AG10803 (cell line): ENCODE measurements around the gene JAM3.

Source experiments
- DNase-seq: peaks from one replicate; pipeline ENCODE4 v3.0.0; 2010; ENCODE audit warnings: low read depth
- H3K4me3 ChIP-seq: 2 replicates; pipeline ENCODE4 v1.5.1; 2011; ENCODE audit warnings: mild to moderate bottlenecking, low read length, control low read depth
- TF ChIP-seq, protein P1 (sequence below): conservative IDR thresholded peaks from 2 replicates; pipeline ENCODE4 v1.5.1; 2011; ENCODE audit warnings: mild to moderate bottlenecking, low read length, control low read depth, inconsistent platforms

Gene JAM3

DNA sequence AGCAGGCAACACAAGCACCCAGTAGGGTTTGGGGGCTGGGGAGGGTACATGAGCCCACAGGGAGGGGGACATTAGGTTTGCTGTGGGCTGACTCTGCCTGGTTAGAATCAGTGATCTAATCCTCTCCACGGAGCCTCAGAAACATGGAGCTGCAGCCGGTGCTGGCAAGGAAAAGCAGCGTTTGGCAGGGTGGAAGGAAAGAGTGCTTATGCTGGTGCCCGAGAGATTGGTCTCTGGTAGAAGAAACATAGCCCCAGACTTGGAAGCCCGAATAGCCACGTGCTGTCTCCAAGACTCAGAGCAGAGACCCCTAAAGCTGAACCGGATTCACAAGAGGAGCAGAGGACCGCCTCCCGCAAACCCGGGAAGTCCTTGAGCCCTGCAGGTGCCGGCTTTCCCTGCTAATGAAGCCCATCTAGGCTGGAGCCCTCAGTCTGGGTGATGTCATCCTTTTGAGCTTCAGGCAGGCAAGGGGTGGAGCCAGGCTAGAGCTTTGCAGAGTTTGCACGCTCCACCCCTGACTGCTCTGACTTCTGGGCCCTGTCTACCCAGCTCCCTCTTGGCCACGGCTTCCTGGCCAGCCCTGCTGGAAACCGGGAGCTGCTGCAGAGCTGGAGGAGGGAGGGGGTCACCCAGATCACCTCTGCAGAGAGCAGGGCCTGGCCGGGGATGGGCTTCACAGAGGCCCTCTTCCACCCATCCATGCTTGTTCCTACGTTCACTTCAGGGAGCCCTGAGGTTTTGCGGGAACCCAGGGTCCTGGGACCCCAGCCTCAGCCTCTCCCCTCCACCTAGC lies 35.0 kb upstream of the JAM3 start:
- peak; percentile 84 for DNase-seq
- TF ChIP-seq, protein P1, sequence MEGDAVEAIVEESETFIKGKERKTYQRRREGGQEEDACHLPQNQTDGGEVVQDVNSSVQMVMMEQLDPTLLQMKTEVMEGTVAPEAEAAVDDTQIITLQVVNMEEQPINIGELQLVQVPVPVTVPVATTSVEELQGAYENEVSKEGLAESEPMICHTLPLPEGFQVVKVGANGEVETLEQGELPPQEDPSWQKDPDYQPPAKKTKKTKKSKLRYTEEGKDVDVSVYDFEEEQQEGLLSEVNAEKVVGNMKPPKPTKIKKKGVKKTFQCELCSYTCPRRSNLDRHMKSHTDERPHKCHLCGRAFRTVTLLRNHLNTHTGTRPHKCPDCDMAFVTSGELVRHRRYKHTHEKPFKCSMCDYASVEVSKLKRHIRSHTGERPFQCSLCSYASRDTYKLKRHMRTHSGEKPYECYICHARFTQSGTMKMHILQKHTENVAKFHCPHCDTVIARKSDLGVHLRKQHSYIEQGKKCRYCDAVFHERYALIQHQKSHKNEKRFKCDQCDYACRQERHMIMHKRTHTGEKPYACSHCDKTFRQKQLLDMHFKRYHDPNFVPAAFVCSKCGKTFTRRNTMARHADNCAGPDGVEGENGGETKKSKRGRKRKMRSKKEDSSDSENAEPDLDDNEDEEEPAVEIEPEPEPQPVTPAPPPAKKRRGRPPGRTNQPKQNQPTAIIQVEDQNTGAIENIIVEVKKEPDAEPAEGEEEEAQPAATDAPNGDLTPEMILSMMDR: no peak
- H3K4me3 ChIP-seq: peak overlapping the region; percentile 42

DNA sequence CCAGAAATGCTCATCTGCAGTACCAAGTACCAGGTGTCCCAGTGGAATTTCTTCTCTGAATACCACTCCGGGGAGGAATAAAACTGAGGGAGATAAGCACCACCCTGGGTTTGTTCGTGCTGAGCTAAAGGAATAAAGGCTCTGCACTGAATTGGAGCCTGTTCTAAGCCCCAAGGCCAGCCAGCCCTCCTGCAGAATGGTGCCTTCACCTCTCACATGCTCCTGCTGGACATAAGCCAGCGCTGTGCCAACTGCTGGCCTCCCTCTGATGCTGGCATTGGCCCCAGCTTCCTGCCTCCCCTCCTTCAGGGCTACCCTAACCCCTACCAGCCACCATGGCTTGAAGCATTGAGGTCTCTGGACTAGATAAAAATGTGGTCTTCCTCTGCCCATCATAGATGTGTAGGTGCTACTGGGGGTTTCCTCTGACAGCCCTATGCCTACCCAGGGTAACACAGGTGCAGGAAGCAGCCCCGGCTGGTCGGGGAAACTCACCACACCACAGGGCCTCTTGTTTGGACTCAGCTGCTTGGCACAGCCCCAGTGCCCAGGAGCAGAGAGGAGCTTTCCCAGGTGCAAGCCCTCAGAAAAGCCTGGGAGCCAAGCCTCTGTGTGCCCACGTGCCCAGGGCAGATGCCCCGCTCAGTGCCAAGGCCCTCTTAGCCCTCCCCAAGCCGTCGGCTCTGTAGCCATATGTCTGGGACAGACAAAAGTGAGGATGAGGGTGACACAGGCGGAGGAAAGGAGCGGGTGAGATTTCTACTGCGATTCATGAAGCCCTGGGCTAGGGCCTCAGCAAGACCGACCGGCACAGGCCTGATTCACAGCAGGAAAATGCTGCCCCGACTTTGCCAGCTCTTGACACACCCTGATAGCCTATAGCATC lies 34.1 kb upstream of the JAM3 start:
- TF ChIP-seq, protein P1: no peak

DNA sequence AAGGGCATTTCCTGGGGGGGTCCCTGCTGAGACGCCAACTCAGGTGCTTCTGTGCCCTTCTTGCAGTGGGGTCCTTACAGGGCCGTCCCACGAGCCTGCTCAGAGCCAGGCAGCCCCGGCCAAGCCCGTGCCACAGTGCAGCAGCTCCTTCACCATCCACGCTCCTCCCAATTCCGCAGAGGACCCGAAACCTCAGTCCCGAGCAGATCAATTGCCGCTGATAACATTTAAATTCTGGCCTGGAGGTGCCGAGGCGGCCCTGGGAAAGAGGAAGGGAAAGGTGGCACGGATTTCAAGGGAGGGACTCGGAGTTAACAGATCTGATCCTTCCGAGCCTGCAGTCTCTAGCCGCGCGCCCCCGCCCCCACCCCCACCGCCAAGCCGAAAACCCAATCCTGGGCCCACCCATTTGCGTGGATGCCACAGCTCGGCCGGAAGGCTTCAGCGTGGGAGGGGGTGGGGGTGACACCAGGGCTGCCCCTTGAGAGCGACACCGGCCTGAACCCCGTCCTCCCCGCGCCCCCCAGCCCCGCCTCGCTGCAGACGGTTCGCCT lies 32.3 kb upstream of the JAM3 start:
- DNase-seq: no peak
- TF ChIP-seq, protein P1: no peak
- peak overlapping the region; percentile 73 for H3K4me3 ChIP-seq

More for the DNA sequence above, 34.1 kb upstream of the JAM3 start:
- no peak for DNase-seq
- no peak overlapping the region for H3K4me3 ChIP-seq

DNA sequence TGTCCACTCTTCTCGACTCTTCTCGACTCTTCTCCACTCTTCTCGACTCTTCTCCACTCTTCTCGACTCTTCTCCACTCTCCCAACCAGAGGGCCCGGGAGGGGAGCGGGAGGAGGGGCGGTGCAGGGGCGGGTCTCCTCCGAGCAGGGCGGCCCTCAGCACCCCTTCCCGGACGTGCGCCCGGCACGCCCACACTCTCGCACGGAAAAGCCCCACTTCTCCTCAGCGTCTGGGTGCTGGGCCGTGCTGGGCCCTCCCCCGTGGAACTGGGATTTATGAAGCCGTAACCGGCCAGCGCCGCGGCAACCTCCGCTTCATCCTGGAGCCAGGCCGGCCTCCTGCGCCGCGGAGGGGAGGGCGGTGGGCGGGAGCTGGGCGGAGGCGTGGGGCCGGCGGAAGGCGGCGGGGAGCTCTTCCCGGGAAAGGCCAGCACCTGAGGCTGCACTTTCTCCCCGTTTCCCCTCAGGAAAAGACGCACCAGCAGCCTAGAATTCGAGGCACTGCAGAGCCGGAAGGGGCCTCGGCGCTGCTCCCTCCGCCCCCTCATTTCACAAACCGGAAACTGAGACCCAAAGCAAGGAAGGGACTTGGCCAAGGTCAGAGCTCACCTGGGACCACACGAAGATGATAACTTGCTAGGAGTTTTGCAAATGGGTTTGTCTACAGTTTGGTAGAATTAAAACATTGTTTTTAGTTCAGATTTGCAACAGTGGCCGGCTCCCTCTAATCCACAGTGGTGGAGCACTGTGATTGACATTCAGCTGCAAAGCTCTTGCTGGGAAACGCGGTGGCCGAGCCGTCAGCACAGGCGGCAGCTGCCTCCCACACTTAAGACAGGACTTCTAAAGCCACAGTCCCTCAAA lies 31.6 kb upstream of the JAM3 start:
- TF ChIP-seq, protein P1: no peak
- DNase-seq: peak; percentile 83
- peak overlapping the region; percentile 73 for H3K4me3 ChIP-seq

DNA sequence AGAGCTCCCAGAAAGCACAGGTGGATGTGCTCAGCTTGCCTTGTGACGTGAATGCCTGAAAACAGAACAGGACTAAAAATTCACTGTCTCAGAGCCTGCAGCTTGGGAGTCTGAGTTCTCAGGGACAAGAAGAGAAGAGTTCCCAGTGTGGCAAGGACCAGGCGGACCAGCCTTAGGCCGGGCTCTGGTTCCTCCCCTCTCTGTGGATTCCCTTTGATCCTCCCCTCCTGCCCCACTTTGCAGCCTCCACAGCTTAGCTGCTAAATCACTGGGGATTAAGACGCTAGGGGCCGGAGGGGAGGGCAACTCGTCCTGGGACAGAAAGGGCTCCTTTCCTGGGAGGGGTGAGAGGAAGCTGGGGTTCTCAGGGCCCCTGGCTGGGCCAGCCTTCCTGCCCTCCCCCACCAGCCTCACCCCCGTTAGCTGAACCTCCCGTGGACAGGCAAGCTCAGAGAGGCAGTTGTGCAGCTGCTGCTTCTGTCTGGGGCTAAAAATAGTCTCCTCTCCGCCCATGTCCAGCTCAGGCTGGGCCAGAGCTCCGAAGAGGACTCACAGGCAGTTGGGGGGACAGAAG lies 29.9 kb upstream of the JAM3 start:
- no peak overlapping the region for H3K4me3 ChIP-seq
- TF ChIP-seq, protein P1: no peak

DNA sequence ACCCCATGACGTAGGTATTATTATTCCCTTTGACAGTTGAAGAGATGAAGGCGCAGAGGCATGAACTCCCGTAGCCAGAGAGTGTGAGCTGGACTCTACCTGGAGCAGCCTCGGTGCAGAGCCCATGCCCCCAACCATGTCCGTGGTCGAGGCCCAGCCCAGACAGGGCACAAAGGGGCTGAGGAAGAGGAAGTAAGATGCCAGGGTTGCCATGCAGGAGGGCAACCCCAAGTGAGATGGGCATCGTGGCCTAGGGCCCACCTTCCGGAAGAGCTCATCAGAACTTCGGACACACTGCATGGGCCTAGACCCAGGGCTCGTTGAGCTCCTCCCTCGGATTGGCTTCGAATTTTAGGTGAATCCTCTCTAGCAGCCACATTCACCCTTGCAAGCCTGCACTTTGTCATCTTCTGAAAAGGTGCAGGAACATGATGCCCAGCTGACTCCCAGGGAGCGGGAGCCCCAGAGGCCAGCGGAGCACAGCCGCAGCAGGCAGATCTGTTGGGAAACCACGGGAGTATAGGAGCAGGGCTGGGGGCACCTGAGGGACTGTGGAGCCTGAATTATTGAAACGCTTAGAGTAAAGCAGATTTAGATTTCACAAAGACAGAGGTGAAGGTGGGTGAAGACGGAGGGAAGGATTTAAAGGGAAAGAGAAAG lies 29.0 kb upstream of the JAM3 start:
- TF ChIP-seq, protein P1: no peak
- no peak for DNase-seq

More for the DNA sequence above, 29.9 kb upstream of the JAM3 start:
- no peak for DNase-seq

More for the DNA sequence above, 29.0 kb upstream of the JAM3 start:
- no peak overlapping the region for H3K4me3 ChIP-seq
